GM19025 (cell line): ENCODE results near the gene NFIC.
"Not testable (repeated sequence)": the region's sequence is repeated elsewhere in the genome, so short reads cannot be mapped to it uniquely, and the experiment has no call there.

ENCODE experiments used
- ATAC-seq: cut with Tn5 transposase; IDR thresholded peaks from one replicate; pipeline ENCODE4 v1.9.1; 2021; ENCODE audit warnings: mild to moderate bottlenecking, low read depth, moderate library complexity; ENCODE audit not compliant: unreplicated experiment

The NFIC gene

GRCh38 chr19:3392480-3392879 lies 26.1 kb downstream of the NFIC start:
- no peak for ATAC-seq

GRCh38 chr19:3396881-3397265 lies 30.5 kb downstream of the NFIC start:
- ATAC-seq: no peak

GRCh38 chr19:3397266-3398022 lies 31.1 kb downstream of the NFIC start:
- no peak for ATAC-seq

- ATAC-seq: no peak
Measured at GRCh38 chr19:3398114-3398899, 31.9 kb downstream of the NFIC start.

GRCh38 chr19:3398900-3399278 lies 32.5 kb downstream of the NFIC start:
- ATAC-seq: no peak

- ATAC-seq: not testable (repeated sequence)
Measured at GRCh38 chr19:3399311-3399710, 32.9 kb downstream of the NFIC start.

- no peak for ATAC-seq
Measured at GRCh38 chr19:3401004-3401768, 34.8 kb downstream of the NFIC start.

GRCh38 chr19:3402631-3403443 lies 36.5 kb downstream of the NFIC start:
- ATAC-seq: no peak

- no peak for ATAC-seq
Measured at GRCh38 chr19:3403489-3404323, 37.3 kb downstream of the NFIC start.

- ATAC-seq: no peak
Measured at GRCh38 chr19:3404324-3405260, 38.2 kb downstream of the NFIC start.

- no peak for ATAC-seq
Measured at GRCh38 chr19:3405261-3405653, 38.9 kb downstream of the NFIC start.

GRCh38 chr19:3406571-3407111 lies 40.3 kb downstream of the NFIC start:
- no peak for ATAC-seq

- ATAC-seq: no peak
Measured at GRCh38 chr19:3407556-3408516, 41.5 kb downstream of the NFIC start.

- no peak for ATAC-seq
Measured at GRCh38 chr19:3408996-3409345, 42.6 kb downstream of the NFIC start.

- no peak for ATAC-seq
Measured at GRCh38 chr19:3409346-3410064, 43.1 kb downstream of the NFIC start.

- no peak for ATAC-seq
Measured at GRCh38 chr19:3411636-3412035, 45.3 kb downstream of the NFIC start.

- ATAC-seq: no peak
Measured at GRCh38 chr19:3412066-3412465, 45.7 kb downstream of the NFIC start.
